Adipose tissue (tissue), 3 donors: Measurements from ENCODE around the gene PARVA. TPM values are rescaled to one million over a fixed set of nuclear protein-coding genes. Genes with fewer than 3 reads are reported as not detected.

Experiments
- H3K27ac ChIP-seq: one replicate; pipeline ENCODE4 v1.5.1; 2013; ENCODE audit warnings: low read depth, low read length
- WGBS, 3 donors: extraction: QIAGEN DNeasy Blood & Tissue Kit; methylation state at CpG; one replicate each; pipeline ENCODE4 v1.1.7; 2013; 5-methylcytosine and 5-hydroxymethylcytosine counted together
- polyA plus RNA-seq, 3 donors: library from polyadenylated mRNA; stranded (reverse); fragments of 200-250 nt; gene quantifications; one replicate each; pipeline ENCODE4 v1.2.3, GENCODE V29; 2013
- donor health status: healthy with polysubstance abuse.
- donor health status: Bipolar disorder and iron deficiency.
- donor health status: healthy.

PARVA gene
- polyA plus RNA-seq, 3 donors, result 20.3 to 81.9 (median 60.5) TPM

DNA sequence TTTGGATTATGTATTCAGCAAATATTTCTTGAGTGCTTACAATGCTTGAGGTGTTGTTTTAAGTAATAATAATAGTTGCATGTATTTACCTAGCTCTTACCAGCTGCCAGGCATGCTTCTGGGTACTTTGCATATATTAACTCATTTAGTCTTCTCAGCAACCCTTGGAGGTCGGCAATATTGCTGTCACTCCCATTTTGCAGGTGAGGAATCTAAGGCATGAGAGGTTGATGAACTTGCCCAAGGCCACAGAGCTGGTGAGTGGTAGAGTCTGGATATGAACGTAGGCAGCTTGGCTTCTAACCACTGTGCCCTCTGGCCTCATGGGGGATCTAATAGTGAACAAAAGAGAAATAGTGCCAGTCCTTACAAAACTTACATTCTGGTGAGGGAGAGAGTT is 92.9 kb downstream of the PARVA start:
- H3K27ac ChIP-seq, result no peak overlapping the region
- WGBS, 3 donors, result 74 to 77% (median 77%) methylated on average over 2 of the region's 2 CpGs

DNA sequence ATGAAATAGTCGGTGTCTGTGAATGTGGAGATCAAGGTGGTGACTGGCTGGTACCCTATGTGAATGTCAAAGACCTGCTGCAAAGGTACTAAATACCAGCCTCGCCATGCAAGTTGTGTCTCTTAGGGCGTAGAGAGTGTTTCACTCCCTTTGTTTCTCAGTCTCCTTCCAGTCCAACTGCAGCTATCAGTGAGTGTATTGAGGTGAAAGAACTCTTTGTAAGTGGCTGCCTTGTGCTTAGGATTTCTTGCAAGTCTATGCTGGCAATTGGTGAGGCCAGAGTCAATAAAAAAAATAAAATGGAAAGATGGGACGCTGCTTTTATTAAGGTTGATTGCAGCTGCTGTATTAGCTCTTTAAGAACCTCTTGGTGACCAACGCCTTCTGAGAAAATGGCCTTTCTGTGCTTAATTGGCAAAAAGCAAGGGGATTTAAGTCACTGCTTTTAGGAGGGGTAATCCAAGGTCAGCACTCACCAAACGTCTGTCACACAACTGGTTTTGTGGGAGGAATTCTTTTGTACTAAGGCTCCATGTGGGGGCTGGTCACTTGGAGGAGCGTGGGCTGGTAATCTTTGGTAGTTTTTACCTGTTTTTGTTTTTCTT is 95.1 kb downstream of the PARVA start:
- WGBS, 3 donors, result 65 to 71% (median 66%) methylated on average over 7 of the region's 7 CpGs
- no peak overlapping the region for H3K27ac ChIP-seq

DNA sequence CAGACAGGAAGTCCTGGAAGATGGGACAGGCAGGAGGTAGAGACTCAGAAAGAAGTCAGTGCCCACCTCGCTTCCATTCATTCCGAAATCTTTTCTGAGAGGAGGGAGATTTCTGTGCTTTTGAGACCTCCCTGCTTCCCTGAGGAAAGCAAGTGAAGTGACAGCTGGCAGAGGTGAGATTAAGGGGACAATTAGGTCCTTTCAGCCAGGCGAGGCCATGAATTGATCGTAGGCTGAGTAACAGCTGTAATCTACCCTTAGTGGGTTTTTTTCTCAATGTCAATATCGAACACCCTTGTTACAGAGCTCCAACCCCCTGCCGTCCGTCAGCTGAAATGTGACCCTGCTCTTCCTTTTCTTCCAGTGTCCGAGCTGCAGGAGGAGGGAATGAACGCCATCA is 96.0 kb downstream of the PARVA start:
- H3K27ac ChIP-seq, result no peak overlapping the region
- WGBS, 3 donors, result 82 to 88% (median 86%) methylated on average over 9 of the region's 9 CpGs

DNA sequence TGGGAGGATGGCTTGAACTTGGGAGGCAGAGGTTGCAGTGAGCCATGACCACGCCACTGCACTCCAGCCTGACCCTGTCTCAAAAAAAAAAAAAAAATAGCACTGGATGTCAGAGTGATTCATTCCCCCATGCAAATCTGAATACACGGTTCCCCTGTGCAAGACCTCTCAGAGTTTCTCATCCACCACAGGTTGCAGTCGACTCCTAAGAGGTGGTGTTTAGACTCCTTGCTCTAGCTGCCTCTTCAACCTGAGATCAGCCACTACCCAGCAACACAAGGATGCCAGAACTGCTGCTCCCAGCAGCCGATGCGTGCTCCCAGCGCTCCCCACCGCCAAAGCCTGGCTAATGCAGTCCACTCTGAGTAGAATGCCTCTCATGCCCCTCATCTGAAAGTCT is 97.5 kb downstream of the PARVA start:
- no peak overlapping the region for H3K27ac ChIP-seq
- 89 to 91% (median 90%) methylated on average over 7 of the region's 7 CpGs for WGBS, 3 donors

DNA sequence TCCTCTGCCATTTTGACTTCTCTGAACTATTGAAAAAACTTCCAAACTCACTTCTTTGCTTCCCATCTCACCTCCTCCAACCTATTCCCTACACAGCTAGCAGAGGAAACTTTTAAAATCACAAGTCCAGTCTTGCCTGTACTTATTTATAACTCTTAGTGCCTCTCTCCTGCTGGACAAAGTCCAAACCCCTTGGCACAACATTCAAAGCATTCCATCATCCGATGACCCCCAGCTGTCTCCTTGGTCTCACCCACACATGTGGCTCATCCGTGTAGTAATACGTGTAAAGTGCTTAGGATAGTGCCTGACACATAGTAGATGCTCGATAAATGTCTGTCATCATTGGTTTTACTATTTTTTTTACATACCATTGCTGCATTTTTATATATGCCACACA is 101.4 kb downstream of the PARVA start:
- whole genome bisulfite sequencing, 3 donors, result 67 to 84% (median 75%) methylated on average over 4 of the region's 4 CpGs
- H3K27ac ChIP-seq, result no peak overlapping the region

DNA sequence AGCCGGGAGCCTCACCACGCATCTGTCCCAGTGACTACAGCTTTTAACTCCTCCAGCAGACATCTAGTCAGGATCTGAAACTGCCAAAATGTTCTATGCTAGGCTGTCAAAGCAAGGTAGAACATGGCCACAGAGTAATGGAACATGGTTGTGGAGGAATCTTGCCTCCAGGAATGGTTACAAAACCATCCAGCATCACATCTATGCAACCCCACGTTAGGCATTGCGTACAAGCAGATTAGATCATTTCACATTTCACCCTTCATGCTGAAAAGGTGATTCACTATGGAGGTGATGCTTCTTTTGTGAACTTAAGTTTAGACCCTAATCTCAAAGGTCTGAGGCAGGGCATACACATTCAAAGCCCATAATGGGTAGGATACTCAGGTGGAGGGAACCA is 103.0 kb downstream of the PARVA start:
- no peak overlapping the region for H3K27ac ChIP-seq
- WGBS, 3 donors, result 90 to 94% (median 92%) methylated on average over 4 of the region's 4 CpGs

DNA sequence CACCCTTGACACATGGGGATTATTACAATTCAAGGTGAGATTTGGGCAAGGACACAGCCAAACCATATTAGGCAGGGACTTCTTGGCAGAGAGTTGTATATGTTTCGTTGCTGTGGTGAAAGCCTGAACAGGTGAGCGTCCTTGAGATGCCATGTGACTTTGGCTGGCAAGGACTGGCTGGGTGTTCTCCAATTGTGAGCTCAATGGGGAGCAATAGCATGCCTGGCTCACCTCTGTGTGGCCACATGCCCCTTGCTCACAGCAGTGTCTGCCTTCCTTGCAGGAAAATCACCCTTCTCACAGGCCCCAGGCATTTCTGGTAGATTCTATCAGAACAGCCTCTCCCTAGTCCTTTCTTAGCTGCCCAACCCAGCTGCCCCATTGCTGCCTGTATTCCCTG is 105.5 kb downstream of the PARVA start:
- no peak overlapping the region for H3K27ac ChIP-seq
- WGBS, 3 donors, result 35 to 89% (median 88%) methylated on average over 2 of the region's 2 CpGs

DNA sequence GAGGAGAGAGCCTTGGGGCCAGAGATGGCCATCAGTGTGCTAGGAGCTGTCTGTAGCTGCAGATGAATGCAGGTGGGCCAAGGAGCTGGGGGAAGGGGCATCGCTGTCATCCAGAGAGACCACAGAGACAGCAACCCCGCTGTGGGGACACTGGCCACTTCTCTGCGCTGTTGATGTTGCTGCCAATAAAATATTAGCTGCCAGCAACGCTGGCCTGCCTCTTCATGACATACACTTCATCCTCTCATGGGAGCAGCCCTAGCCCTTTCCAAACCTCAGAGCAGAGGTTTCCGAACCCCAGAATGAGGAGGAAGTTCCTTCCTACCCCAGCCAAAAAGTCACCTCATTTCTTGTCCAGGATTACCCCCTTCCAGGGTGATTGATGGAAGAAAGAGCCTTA is 106.2 kb downstream of the PARVA start:
- WGBS, 3 donors, result 53 to 82% (median 75%) methylated on average over 5 of the region's 5 CpGs
- H3K27ac ChIP-seq, result no peak overlapping the region

DNA sequence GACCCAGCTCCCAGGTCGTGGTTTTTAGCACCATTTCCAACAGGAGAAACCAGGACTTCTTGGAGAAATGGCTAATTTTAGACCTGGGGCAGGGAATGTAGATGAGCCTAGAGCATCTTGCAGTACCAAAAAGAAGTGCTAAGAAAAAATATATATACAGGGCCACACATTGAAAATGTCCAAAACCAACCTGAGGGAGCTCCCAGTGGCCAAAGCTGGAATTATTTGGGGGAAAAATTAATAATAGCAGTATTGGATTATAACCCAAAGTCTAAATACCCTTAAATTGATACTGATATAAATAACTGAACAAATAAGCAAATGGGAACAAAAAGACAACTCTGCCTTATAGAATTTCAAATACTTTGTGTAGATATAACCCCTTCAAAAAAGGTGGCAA is 108.0 kb downstream of the PARVA start:
- H3K27ac ChIP-seq, result no peak overlapping the region
- 65 to 90% (median 67%) methylated on average over 1 of the region's 1 CpG for WGBS, 3 donors

DNA sequence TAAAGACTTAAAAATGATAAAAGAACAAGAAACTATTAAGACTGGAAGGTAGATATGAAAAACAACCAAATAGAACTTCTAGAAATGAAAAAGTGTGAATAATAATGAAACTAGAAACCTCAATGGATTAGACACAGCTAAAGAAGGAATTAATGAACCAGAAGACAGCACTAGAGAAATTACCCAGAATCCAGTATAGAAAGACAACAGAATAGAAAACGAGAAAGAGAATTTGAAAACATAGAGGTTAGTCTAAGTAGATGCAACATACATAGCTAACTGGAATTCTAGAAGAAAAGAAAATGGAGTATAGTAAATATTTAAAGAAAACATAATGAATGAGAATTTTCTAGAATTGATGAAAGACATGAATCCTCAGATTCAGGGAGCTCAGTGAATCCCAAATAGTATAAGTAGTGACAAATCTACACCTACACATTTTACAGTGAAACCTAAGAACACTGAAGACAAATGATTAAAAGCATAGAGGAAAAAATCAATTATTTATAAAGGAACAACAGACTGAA is 111.9 kb downstream of the PARVA start:
- 96 to 97% (median 97%) methylated on average over 1 of the region's 1 CpG for WGBS, 3 donors
- no peak overlapping the region for H3K27ac ChIP-seq

DNA sequence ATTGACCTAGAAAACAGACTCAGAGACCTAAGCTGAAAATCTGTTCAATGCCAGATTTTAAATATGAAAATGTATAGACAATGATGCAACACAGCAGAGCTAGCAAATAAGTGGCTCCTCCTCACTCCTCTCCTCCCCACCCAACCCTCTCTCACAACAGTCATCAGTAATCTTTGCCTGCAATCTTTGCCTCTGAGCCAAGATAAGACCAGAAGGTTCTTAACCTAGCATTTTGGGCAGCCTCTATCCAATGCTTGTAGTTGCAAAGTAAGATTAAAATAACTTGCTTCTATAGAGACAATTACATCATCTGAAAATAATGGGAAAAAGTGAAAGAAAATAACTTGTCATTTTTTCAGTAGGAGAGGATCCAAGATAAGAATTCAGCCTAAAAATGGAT is 117.3 kb downstream of the PARVA start:
- H3K27ac ChIP-seq, result no peak overlapping the region

DNA sequence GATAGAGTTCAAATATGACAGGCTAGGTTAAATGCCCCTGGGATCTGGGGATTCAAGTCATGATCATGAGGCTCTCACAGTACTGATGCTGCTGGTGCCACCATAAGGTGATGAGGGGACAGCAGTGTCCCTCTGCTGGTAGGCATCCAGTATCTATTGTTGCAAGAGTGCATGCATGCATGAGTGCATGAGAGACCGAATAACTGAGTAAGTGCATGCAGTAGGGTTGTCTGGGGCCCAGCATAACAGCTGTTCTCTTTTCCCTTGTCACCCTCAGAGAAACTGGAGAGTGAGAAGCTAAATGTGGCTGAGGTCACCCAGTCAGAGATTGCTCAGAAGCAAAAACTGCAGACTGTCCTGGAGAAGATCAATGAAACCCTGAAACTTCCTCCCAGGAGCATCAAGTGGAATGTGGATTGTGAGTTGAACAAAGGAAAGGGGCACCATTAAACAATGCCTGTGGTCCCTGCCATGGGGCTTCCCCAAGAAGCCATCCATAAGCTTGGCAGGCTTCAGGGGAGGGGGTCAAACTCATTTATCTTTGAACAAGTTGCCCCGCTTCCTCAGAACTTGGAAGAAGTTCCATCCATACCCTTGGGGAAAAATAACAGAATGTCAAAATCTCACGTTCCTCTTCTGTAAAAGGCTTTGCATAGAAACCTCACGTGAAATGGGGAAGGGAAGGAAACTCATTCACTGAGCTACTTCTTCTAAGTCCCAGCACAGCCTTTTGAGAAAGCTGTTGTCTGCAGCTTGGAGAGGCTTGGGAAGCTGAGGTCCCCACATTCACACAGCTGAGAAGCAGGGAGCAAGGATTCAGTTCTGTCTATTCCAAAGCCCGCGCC is 119.0 kb downstream of the PARVA start:
- 61 to 88% (median 69%) methylated on average over 6 of the region's 6 CpGs for WGBS, 3 donors
- no peak overlapping the region for H3K27ac ChIP-seq

DNA sequence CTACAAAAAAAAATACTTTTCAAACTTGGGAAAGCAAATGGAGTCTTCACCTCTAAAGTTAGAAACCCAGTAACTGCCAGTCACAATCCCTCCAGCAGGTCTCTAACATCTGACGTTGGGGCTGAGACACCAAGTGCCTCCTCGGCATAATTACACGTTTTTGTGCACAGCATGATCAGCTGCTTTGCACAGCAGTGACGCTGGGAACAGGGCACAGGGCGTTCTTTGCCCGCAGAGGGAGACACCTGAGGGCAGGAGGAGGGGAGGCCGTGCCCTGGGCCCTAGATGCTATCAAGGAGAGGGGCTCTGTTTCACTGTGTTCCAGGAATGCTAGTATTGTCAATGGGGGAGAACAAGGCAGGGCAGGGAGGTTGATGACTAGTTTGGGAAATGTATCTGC is 120.1 kb downstream of the PARVA start:
- 83 to 89% (median 88%) methylated on average over 7 of the region's 7 CpGs for WGBS, 3 donors

DNA sequence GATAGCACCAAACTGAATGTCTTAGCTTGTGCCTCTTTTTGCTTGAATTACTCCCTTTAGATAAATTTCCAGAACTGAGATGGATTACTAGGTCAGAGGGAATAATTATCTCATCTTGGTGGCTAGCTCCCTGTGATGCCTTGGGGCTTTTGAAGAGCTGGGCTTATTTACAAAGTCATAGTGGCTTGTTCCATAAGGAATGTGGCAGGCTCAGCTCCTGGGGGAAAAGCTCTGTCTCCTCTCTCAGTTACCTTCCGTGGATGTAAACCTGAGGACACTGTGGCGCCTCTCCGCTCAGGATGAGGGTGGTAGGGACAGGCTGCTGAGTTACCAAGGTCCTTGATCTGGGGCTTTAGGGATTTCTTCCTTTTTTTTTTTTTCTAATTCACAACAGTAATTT is 121.7 kb downstream of the PARVA start:
- no peak overlapping the region for H3K27ac ChIP-seq
- 85 to 93% (median 91%) methylated on average over 3 of the region's 3 CpGs for WGBS, 3 donors

More for the DNA sequence above, 120.1 kb downstream of the PARVA start:
- no peak overlapping the region for H3K27ac ChIP-seq

DNA sequence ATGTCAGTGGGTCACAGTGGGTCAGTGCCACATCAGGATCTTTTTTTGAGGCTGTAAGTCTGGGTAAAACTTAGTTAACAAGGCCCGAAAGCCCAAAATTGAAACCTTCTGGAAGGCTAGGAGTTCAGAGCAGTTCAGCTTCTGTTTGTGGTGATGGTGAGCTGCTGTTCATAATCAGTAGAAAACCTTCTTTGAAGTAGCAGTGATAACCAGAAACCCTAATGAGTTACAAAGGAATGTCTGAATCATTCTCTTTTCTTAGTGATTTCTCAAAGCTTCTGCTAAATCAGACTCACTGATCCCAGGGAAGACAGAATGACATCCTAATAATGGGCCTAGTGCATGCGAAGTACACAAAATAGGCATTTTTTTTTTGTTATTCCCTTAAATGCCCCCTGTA is 124.7 kb downstream of the PARVA start:
- WGBS, 3 donors, result 94 to 97% (median 95%) methylated on average over 2 of the region's 2 CpGs
- no peak overlapping the region for H3K27ac ChIP-seq

DNA sequence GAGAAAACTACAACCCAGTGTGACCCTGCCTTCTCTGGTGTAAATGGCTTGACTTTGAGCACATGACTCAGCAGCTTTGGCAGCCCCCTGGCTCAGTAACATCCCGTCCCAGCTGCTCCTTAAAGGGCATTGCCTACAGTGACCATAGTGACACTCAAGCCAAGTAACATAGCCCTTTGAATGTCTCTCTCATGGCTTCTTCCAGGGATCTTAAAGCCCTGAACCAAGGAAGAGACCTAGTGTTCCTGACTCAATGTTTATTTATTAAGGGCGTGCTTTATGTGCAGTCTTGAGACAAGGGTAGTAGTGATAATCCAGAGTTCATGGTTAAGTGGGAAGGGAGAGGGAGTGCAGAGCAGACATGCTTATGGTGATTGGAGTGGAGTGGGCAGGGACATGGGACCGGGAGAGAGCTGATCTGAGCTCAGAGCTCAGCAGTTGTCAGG is 125.7 kb downstream of the PARVA start:
- 75 to 89% (median 85%) methylated on average over 3 of the region's 3 CpGs for WGBS, 3 donors
- no peak overlapping the region for H3K27ac ChIP-seq

DNA sequence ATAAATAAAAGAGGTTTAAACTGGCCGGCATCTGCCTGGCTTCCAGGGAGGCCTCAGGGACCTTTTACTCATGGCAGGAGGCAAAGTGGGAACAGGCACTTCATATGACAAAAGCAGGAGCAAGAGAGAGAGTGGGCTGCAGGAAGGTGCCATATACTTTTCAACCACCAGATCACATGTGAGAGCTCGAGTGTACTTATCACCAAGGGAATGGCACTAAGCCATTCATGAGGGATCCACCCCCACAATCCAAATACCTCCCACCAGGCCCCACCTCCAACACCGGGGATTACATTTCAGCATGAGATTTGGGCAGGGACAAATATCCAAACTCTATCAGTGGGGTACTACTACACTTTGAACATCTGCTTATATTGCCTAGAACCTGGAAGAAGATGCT is 126.5 kb downstream of the PARVA start:
- no peak overlapping the region for H3K27ac ChIP-seq
- WGBS, 3 donors, result 49 to 63% (median 50%) methylated on average over 3 of the region's 3 CpGs

DNA sequence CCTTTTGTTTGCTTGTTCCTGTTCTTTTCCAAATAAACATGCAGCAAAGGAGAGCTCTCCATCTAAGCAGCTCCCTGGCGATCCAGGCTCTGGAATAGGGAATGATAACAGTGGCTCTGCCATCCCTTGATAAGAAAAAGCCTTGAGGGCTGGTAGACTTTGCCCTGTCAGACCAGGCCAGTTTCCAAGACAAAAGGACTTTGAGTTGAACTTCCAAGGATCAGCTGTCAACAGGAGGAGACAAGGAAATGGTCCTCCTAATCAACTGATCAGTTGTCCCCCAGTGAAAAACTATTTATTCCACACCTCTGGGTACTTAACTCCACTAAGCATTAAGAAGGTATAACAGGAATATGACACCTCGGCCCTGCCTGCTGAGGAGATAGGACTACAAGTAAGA is 127.8 kb downstream of the PARVA start:
- no peak overlapping the region for H3K27ac ChIP-seq

DNA sequence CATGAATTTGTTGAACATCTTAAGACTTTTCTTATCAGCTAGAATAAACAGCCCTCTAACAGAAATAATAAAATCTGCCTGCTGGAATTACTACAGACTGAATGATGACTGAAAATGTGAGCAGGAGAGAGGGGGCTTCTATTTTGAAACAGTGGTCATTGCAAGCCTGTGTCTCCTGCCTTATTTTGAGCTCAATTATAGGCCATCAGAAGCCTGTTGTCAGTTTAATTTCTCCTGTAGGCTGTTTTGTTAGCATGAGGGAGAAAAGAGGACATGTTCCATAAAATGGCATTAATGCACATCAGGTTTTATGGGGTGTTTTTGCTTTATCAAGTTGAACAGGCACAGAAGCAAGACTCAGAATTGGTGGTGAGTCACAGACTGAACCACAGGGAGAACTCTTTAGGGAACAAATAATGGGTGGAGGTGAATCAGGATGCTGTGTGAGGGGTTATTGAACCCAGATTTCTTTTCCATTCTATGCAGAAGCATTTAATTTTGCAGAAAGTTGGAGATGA is 129.1 kb downstream of the PARVA start:
- no peak overlapping the region for H3K27ac ChIP-seq

More for the DNA sequence above, 127.8 kb downstream of the PARVA start:
- WGBS, 3 donors, result 75 to 90% (median 88%) methylated on average over 2 of the region's 2 CpGs

DNA sequence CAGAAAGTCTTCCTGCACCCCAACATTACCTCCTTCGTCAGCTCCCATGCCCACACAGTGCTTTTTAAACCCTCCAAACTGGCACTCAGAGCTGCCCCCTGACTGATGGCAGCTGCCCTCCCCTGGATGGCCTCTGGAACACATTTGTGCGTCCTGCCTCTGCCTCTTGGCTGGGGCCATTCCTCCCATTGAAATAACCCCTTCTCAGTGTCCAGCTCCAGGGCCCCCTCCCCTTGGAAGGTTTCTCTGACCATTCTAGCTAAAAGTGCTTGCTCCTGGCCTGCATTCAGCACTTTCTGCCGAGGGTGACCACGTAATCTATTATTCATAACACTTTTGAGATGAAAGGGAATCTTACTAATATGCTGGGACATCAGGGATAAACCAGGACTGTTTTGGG is 130.0 kb downstream of the PARVA start:
- WGBS, 3 donors, result 67 to 91% (median 75%) methylated on average over 4 of the region's 4 CpGs

More for the DNA sequence above, 130.0 kb downstream of the PARVA start:
- H3K27ac ChIP-seq, result no peak overlapping the region
